GM21390 (cell line): ENCODE measurements around the gene FLCN.

Experiments
- ATAC-seq: cut with Tn5 transposase; IDR thresholded peaks from one replicate; pipeline ENCODE4 v1.9.1; 2021; ENCODE audit not compliant: unreplicated experiment

Gene FLCN

DNA sequence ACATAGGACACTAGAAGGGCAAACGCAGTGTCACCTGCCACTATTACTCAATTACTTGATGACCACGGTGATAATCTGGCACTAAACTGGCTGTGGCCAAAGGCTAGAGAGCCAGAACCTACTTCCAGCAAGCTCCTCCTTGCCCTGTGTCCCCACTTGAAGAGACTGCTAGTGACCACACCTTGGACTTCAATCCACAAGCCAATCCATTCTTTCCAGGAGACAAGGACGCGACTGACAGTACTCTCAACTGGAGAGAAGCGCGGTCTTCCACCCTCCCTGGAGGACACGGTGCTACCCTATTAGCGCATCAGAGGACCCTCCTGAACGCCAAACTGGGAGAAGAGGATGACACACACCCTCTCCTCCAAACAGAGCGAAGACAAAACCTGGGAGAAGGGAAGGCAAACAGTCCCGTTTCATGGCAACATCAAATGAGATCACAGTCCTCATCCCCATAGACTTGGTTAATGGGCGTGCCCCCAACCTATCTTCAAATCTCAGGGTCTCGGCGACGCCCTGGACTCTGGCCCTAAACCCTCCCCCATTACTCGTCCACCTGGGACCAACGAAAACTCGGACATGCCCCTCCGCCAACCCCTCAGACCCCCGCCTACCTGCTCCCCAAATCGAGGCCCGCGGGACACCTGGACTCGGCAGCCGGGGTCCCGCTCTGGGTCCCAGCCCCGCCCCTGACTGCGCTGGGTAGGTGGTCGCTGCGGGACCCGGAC lies 508 bp downstream of the FLCN start:
- no peak for ATAC-seq

DNA sequence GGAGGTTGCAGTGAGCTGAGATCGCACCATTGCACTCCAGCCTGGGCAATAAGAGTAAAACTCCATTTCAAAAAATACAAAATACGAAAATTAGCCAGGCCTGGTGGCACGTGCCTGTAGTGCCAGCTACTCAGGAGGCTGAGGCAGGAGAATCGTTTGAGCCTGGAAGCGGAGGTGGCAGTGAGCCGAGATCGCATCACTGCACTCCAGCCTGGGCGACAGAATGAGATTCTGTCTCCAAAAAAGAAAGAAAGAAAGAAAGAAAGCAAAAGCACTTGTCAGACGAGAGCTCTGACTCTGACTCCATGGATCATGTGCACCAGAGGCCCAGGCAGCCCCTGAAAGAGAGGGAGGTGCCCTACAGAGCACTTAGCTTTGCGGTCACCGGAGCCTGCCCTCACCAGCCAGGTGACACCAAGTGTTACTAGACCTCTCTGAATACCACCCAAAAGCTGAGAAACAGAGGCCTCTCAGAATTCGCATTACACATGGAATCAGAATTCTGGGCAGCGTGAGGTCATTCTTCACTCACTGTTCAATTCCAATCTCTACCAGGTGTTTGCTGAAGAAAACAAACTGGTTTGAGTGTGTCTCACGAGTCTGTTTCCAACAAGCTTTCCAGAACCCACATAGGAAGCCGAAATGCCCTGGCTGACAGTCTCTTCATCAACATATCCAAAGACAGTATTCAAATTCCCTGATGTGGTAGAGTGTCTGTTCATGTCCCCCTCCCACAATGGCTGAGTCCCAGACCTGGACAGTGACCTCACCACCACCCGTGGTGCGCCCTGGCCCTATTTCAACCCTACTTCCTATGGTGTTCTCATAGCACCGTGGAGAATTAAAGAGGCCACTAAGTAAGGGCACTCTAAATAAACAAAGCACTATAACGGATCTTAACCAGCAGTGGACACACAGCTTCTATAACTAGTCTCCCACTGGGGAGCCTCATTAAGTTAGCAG lies 1.5 kb downstream of the FLCN start:
- ATAC-seq = no peak

DNA sequence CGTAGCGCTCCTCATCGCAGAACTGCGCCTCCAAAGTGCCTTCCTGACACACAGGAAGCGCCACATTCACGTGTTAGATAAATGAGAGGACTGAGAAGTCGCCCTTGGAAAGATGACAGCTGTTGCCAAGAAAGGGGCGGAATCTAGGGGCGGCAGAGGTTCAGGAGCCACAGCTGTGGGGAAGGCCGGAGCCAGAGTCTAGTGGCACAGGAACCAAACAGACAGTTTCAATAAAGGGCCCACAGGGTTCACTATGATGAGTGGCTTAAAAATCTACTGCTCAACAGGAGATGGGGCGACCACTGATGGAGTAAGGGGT lies 4.7 kb downstream of the FLCN start:
- no peak for ATAC-seq

DNA sequence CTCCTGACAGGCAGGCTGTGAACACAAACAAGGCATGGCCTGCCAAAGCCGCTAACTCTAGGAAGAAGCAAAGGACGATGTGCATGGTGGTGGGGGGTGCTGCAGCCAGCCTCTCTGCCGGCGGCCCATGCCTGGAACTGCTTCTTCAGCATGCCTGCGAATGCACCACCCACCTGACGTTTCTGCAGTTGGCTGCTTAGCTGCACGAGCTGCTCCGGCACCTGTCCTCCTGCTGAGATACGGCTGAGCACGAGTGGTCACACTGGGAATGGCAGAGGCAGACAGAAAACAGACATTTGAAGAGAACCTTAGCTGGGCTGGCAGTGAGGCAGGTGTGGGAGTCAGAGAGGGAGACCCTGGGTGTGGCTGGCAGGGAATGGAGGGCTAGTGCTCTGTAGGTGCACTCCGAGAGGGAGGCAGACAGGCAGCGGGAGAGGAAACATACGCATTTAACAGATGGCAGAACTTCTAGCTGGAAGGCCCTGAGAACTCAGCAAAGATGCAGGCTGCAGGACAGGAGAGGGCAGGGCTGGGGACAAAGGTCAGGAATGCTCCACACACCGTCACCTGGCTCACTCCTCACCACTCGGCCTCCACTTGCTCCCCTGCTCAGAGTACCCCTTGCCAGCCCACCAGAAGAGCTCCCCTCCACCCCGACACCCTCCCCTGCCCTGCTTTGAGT lies 5.2 kb downstream of the FLCN start:
- ATAC-seq = no peak

DNA sequence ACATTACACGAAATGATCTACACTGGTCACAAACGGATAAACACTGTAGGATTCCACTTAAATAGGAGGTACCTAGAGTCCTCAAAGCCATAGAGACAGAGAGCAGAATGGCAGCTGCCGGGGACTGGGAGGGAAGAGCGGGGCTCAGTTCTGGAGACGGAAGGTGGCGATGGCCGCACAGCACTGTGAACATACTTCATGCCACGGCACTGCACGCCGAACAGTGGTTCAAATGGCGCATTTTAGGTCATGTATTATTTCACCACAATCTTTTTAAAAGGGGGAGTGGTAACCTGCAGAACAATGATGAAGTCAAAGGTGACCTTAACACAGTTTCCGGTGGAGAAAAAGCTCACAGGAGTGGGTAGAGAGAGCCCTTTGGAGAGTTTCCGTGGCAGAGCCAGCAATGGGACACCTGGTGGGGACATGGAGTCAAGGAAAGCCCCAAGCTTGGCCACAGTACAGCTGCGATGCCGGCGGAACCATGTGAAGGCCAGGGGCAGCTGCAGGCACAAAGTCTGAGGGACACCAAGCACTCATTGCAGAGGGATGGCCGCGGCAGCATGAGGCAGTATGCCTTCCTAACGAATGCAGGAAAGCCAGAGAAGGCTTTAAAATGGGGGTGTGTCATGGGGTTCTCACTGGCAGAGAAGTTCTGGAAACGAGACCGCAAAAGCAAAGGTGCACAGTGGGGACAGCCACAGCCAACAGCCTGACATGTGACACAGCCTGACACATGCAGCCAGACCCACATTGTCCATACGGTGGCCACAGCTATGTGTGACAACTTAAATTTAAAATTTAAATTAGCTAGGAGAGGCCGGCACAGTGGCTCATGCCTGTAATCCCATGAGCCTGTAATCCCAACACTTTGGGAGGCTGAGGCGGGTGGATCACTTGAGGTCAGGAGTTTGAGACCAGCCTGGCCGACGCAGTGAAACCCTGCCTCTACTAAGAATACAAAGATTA lies 7.3 kb downstream of the FLCN start:
- ATAC-seq = no peak

DNA sequence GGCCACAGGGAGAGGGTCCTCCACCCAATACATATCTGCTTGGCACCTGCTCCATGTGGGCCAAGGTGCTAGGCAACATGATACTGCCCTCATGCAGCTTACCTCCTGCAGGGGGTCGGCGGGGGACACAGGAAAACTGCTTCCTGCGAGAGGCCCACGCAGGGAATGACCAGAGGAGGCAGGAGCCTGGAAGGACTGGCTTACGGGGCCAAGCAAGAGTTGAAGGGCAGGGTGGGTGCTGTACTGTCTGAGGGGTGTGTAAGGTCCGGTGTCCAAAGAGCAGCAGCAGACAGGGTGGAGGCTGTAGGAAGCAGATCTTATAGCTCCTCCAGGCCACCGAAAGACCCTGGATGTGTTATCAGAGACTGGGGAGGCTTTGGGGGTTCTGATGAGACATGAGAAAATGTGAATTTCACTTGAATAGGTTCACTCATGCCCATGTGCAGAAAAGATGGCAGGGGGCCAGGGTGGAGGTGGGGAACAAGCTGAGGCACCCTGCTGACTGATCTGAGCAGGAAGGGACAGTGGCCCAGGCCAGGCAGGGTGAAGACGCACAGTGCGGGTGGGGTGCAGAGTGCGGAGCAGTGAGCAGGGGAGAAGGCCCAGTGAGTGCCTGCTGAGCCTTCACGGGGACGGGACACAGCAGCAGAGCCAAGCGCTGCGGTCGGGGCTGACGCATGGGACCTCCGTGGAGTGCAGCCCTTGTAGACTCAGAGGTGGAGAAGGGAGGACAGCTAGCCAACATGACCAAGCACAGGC lies 8.3 kb downstream of the FLCN start:
- no peak for ATAC-seq

DNA sequence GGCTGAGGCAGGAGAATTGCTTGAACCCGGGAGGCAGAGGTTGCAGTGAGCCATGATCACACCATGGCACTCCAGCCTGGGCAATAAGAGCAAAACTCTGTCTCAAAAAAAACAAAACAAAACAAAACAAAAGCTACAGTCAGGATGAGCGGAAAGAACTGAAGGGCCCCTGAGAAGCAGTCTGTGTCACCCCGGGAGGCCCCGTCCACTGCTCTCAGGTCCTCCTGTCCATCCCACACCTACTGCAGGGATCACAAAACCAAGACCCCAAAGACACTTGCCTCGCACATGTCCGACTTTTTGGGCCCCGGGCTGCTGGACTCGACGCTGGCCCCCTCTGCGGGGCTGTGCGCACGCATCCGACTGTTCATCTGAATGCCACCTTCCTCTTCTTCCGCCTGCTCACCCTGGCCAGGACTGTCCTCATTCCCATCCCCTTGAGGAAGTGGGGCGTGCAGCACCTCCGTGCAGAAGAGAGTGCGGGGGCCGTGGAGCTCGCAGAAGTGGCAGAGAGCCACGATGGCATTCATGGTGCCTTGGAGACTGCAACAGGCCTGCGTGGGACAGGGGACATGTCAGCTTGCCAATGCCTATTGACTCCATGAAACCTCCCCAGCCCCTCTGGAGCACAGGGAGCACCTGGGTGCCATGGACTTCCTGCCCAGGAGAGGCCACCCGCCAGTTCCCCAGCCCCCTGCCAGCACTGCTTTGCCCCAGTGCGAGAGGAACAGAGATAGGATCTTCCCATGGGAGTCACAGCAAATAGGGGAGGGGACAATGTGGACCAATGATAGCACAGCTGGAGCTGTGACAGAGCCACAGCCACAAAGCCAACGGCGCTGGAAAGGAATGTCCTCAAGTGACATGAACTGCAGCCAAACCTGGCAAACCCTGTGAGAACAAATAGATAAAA lies 9.1 kb downstream of the FLCN start:
- ATAC-seq = no peak

DNA sequence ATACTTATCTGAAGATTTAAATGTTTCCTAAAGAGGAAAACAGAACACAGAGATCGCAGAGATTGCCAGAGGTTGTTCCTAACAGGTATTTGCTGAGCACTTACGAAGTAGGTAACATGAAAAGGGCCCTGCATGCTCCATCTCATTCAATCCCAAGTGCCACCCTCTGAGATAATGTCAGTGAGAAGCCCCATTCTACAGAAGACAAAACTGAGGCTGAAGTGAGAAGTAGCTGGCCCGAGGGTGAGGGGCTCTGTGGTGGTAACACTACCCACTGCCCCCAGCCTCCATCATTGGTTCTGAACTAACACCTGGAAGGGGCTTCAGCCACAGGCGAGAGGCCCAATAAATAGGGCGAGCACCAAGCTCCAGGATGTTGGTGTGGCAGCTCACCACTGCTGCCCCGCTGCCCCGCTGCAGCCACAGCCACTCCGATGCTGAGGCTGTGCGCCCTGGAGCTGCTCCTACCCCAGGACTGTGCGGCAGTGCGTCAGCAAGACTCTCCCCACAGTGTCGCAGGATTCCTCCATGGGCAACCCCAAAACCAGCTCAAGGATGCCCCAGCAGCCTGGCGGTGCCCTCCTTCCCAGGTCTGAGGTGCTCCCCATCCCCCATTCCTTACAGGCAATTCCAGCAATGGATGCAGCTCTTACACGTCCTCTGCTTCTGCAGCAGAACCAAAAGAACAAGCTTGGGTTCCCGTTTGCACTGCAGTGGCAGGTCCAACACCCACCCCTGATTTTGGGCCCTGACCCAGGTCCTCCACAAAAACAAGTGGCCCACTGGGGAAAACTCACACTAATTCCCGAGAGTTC lies 10.3 kb downstream of the FLCN start:
- no peak for ATAC-seq

DNA sequence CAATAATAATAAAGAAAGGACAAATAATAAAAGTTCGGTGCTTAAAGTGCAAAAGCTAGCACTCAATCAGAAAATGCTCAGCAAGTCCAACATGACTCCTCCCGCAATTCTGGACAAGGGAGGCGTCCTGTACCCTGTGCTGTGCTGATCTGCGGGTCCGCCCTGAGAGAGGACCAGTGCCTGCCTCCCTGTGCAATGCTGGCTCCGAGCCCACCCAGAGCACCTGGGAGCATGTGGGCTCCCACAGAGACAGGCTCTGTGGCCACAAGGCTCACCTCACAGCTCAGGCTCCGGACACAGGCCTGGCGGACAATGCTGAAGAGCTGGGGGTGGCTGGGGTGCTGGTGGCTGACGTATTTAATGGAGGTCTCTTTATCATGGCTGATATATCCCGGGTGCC lies 11.1 kb downstream of the FLCN start:
- no peak for ATAC-seq

DNA sequence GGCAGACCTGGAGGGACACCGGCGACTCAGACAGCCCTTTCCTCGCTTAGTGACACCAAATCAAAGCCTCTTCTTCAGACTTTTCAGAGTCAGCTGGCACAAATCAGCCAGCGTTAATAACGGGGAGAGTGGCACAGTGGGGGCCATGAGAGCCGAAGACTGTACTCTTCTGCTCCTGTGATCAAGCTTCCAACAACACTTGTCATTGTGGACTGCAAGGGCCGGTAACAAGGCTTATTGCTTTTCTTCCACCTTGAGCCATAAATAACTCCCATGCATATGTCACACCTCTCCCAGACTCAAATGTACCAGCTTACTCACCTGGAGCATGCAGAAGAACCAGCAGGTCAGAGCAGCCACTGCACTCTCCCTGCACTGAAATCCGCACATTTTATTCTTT lies 12.8 kb downstream of the FLCN start:
- ATAC-seq = no peak

DNA sequence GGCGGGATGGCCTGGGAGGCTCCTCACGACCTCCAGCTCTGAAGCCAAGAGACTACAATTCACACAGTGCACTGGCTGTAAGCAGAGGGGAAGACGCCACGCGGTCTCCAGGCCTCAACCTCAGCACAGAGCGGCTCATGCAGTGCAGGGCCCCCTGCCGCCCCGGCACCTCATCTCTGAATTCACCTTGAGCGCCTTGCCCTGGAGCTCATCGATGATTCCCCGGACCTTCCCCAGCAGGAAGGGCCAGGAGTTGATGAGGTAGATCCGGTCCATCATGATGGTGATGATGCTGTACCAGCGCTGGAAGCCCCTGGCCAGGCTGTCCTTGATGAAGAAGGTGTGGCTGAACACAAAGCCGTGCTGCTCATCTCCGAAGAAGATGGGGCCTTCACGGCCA lies 13.2 kb downstream of the FLCN start:
- ATAC-seq = no peak

DNA sequence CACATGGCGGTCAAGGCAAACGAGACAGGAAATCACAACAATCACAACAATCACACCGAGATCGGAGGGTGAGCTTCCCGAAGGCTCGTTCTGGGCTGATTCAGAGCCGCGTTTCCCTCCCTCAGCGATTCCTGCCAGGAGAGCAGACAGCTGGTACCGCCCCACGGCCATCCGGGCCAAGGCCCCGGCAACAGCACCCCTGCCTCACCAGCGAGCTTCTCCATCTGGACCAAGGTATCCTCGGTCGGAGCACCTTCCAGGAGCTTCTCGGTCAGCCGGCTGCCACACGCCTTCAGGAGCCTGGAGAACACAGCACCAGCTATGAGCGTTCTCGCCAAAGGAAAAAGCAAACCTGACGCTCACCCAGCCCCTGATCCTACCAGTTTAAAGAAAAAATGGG lies 15.6 kb downstream of the FLCN start:
- ATAC-seq = no peak

DNA sequence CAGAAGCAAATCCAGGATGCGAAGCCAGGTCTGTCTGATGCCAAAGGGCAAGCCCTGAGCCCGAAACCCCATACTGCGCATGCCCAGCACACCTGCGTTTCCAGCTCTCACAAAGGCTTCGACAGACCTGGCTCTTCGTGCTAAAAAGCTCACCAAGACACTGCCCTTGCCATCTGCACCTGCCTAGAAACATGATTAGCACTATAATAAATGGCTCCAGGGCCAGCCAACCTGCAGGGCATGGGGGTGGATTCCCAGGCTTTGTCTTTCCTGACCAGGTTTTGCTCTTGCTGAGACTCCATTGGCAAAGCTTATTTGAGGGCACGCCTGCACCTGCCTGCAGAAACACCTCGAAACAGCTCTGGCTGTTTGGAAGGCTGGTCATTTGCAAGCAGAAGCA lies 16.4 kb downstream of the FLCN start:
- no peak for ATAC-seq

DNA sequence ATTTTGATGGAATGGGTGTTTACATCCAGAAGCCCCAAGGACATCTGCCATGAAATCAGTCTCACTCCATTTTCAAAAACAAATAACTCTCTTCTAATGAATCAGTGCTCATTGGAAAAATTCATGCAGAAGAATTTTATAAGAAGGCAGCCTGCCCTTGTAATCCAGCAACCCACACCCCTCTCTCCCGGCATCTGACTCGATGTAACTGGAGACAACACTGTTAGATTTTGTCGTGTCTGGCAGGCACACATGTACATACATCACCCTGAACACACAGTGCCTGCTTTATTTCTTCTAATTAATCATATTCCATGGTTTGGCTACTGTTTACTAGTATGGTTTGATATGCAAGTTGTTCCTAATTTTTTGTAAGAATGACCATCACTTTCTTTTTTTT lies 19.0 kb downstream of the FLCN start:
- no peak for ATAC-seq

DNA sequence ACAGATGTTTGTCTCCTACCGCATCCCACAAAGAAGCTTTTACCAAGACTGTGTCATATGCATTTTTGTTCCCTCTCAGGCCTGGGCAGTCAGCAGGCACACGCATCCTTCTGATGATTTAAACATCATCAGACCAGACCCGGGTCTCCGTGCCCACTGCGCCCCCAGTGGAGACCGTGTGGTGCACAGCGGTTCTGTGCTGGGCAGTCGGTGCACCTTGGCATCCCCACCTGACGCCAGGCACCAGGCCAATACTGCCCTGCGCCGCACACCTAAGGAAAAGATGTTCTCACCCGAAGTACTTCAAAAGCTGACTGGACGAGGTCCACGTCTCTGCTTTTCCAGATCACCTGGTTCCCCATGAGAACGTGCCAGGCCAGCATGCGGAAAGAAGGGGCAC lies 20.2 kb downstream of the FLCN start:
- no peak for ATAC-seq

DNA sequence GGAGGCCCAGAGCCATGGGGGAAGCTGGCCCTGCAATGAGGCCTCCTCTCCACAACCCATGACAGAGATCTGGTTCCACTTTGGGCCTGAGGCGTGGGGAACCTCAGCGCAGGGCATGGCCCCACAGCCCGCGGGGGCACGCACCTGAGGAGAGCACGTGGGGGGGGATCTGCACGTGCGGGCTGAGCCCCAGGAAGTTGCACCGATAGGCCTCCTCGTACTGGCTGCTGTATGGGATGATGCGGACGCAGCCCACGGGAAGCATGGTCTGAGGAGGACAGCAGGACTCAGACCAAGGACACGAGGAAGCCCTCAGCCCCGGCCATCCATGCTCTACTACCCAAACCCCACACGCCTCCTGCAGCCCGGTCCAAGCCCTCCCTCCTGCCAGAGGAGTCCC lies 20.7 kb downstream of the FLCN start:
- no peak for ATAC-seq

DNA sequence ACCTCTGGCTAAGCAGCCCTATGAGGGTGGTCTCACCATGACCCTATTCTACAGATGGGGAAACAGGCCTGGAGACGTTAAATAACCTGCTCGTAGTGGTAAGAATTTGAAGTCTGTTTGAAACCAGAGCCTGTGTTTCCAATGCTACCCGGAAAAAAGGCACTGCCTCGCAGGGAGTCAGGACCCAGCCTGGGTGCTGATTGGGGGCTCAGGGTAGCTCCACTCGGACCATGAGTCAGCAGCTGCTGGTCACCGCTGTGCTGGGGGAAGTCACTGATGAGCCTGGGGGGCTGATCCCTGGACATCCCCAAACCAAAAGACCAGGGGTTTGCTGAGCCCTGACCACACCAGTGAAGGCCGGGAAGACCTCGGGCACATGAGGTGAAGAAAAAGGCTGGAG lies 21.4 kb downstream of the FLCN start:
- no peak for ATAC-seq
